Chondrocyte (in vitro differentiated cells): ENCODE results near the gene ANKRD31. TPM values are rescaled to one million over a fixed set of nuclear protein-coding genes. Genes with fewer than 3 reads are reported as not detected.

ENCODE experiments used
- DNase-seq: peaks from one replicate; pipeline ENCODE4 v3.0.0; 2021; ENCODE audit warnings: mixed read lengths, low spot score
- H3K27ac Mint-ChIP-seq: one replicate; pipeline ENCODE4 v1.8.0; 2021; ENCODE audit warnings: mild to moderate bottlenecking, moderate library complexity, mixed read lengths; ENCODE audit not compliant: unreplicated experiment
- H3K27me3 Mint-ChIP-seq: 2 replicates; pipeline ENCODE4 v1.8.0; 2021; ENCODE audit warnings: low read depth, mixed read lengths
- H3K36me3 Mint-ChIP-seq: 2 replicates; pipeline ENCODE4 v1.8.0; 2021; ENCODE audit warnings: low read depth, mixed read lengths
- H3K4me1 Mint-ChIP-seq: 2 replicates; pipeline ENCODE4 v1.8.0; 2021; ENCODE audit warnings: low read depth, mild to moderate bottlenecking, mixed read lengths
- H3K4me3 Mint-ChIP-seq: one replicate; pipeline ENCODE4 v1.8.0; 2021; ENCODE audit warnings: mild to moderate bottlenecking, moderate library complexity, mixed read lengths; ENCODE audit not compliant: unreplicated experiment
- H3K9me3 Mint-ChIP-seq: 2 replicates; pipeline ENCODE4 v1.8.0; 2021; ENCODE audit warnings: low read depth, mixed read lengths
- CTCF ChIP-seq: fragments of 200-600 bp; sonication (generic); IDR thresholded peaks from 2 replicates; pipeline ENCODE4 v1.5.0; 2021; ENCODE audit warnings: antibody characterized with exemption, mild to moderate bottlenecking, moderate library complexity
- total RNA-seq: library from RNA; stranded (reverse); gene quantifications from 3 replicates; pipeline ENCODE4 v1.2.1, GENCODE V29; 2021

The ANKRD31 gene
- total RNA-seq, 1 donor from 2014 or later = 0.10 TPM

- Mint-ChIP-seq H3K4me1 (peaks cover 9% of the 10 kb centered on the region), H3K9me3 (no peaks in the 10 kb centered on the region), H3K27ac (no peak overlapping the region), H3K4me3 (no peak overlapping the region), H3K27me3 (no peaks in the 10 kb centered on the region), H3K36me3 (no peaks in the 10 kb centered on the region)
- no peak for TF ChIP-seq CTCF
- no peak for DNase-seq
These were observed 5.4 kb upstream of the ANKRD31 start for GRCh38 chr5:75242067-75242466.

GRCh38 chr5:75239681-75240080 lies 3.0 kb upstream of the ANKRD31 start:
- Mint-ChIP-seq H3K4me1 (peaks cover 17% of the 10 kb centered on the region), H3K9me3 (no peaks in the 10 kb centered on the region), H3K27me3 (no peaks in the 10 kb centered on the region), H3K36me3 (no peaks in the 10 kb centered on the region), H3K4me3 (no peak overlapping the region), H3K27ac (no peak overlapping the region)
- DNase-seq = no peak
- no peak for TF ChIP-seq CTCF

- TF ChIP-seq CTCF = no peak
- Mint-ChIP-seq H3K4me1 (peaks cover 17% of the 10 kb centered on the region), H3K27me3 (no peaks in the 10 kb centered on the region), H3K27ac (no peak overlapping the region), H3K9me3 (no peaks in the 10 kb centered on the region), H3K36me3 (no peaks in the 10 kb centered on the region), H3K4me3 (no peak overlapping the region)
- no peak for DNase-seq
These were observed 967 bp downstream of the ANKRD31 start for GRCh38 chr5:75235711-75236110.

- H3K36me3 Mint-ChIP-seq = no peaks in the 10 kb centered on the region
- H3K27ac Mint-ChIP-seq = no peak overlapping the region
- H3K4me1 Mint-ChIP-seq = peaks cover 13% of the 10 kb centered on the region
- no peak for DNase-seq
- TF ChIP-seq CTCF = no peak
- no peak overlapping the region for H3K4me3 Mint-ChIP-seq
- no peaks in the 10 kb centered on the region for H3K9me3 Mint-ChIP-seq
- H3K27me3 Mint-ChIP-seq = no peaks in the 10 kb centered on the region
These were observed 2.4 kb downstream of the ANKRD31 start for GRCh38 chr5:75234251-75234650.

GRCh38 chr5:75226916-75227315 lies 9.8 kb downstream of the ANKRD31 start:
- Mint-ChIP-seq H3K4me3 (no peak overlapping the region), H3K36me3 (no peaks in the 10 kb centered on the region), H3K9me3 (peaks cover 6% of the 10 kb centered on the region), H3K4me1 (no peaks in the 10 kb centered on the region), H3K27me3 (peaks cover 3% of the 10 kb centered on the region), H3K27ac (no peak overlapping the region)
- no peak for DNase-seq
- TF ChIP-seq CTCF = no peak
